Measurements from ENCODE around the gene EZR.

EZR gene

GRCh38 chr6:158725704-158726103, 93.5 kb downstream of the EZR start:
- no peak for DNase-seq (ENCODE audit: low spot score)

GRCh38 chr6:158722176-158722729, 96.9 kb downstream of the EZR start:
- no peak for DNase-seq (ENCODE audit: low spot score)

- DNase-seq (ENCODE audit: low spot score) = no peak
These were observed 100.6 kb downstream of the EZR start for GRCh38 chr6:158718461-158719046.

GRCh38 chr6:158717341-158718330, 101.5 kb downstream of the EZR start:
- DNase-seq (ENCODE audit: low spot score) = peak; percentile 35

Data from CD4-positive, alpha-beta T cell treated with Interleukin-15 for 4 hours (primary cell).